SK-N-SH (cell line): ENCODE data around the gene PLK3.

Experiments
- CTCF ChIP-seq: fragments of 200-600 bp; sonication (generic); IDR thresholded peaks from 2 replicates; pipeline ENCODE4 v1.6.1; 2017; ENCODE audit warnings: antibody characterized with exemption, mild to moderate bottlenecking, moderate library complexity
- ELF1 ChIP-seq: IDR thresholded peaks from 2 replicates; pipeline ENCODE4 v1.4.0; 2012
- GABPA ChIP-seq: IDR thresholded peaks from 2 replicates; pipeline ENCODE4 v1.4.0; 2012; ENCODE audit warnings: low read depth, mild to moderate bottlenecking
- JUND ChIP-seq: IDR thresholded peaks from 2 replicates; pipeline ENCODE4 v1.4.0; 2012
- MAX ChIP-seq: IDR thresholded peaks from 2 replicates; pipeline ENCODE4 v1.4.0; 2012; ENCODE audit warnings: low read depth
- RCOR1 ChIP-seq: fragments of 150-350 bp; IDR thresholded peaks from 2 replicates; pipeline ENCODE4 v1.6.1; 2017; ENCODE audit warnings: antibody characterized with exemption, low read length
- REST ChIP-seq: IDR thresholded peaks from 2 replicates; pipeline ENCODE4 v1.6.1; 2012; ENCODE audit warnings: mild to moderate bottlenecking, low read depth, low read length, moderate library complexity

- TF ChIP-seq RCOR1 (no peak), REST (no peak), JUND (no peak), CTCF (no peak), MAX (no peak), GABPA (no peak), ELF1 (no peak)
Observed at GRCh38 chr1:44842862-44843655, 42.9 kb downstream of the PLK3 start, which contains the start of gene PTCH2.
